Measurements from ENCODE around the gene TMEM259. TPM values are rescaled to one million over a fixed set of nuclear protein-coding genes. Genes with fewer than 3 reads are reported as not detected.

TMEM259 gene
- total RNA-seq, 4 donors from 2014 or later: 226 to 676 (median 303) TPM

DNA sequence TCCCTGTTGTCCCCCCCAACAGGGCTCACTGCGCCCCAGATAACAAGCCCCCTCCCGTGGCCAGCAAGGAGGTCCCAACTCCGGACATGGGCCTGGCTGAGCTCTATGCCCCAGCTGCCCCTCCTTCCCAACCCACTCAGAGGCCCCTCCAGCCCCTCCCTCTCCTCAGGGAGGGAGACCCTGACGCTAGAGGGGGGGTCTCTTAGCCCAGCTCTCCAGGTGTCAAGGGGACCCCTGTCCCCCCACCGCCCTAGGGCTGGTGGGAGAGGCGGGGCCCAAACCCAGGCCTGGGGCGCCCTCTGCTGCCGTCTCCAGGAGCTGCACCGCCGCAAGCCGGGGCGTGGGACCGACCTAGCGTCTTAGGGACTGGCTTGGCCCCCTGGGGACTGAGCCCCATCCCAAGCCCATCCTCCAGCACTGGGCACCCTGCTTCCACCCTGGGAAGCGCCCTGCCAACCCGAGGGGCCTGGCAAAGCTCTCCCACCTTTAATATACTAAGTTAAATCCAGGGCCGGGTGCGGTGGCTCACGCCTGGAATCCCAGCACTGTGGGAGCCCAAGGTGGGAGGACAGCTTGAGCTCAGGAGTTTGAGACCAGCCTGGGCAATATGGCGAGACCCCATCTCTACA, 19.3 kb downstream of the TMEM259 start:
- 9% methylated on average over 18 of the region's 20 CpGs; no CpG with 5 or more reads in 1 of the 2 donors for WGBS, 2 donors (ENCODE audit: low coverage in 1 of 2)

GRCh38 chr19:1000591-1001537, 20.1 kb downstream of the TMEM259 start:
- 6% methylated on average over 54 of the region's 73 CpGs; no CpG with 5 or more reads in 1 of the 2 donors for WGBS, 2 donors (ENCODE audit: low coverage in 1 of 2)
- in situ Hi-C loops (cut with MboI; ENCODE audit: low pct_ligation_motif_present in 1 of 4, low pct_unique_long_range_greater_than_20kb in 1 of 4, low sequenced_read_pairs in 3 of 4): no loop called here
- no peaks in the 10 kb centered on the region for H3K36me3 ChIP-seq
- peaks cover 5 to 23% (median 15%) of the 10 kb centered on the region in 4 donors for H3K4me1 ChIP-seq
- peak overlapping the region in 1 of 4 donors; percentile 5 for H3K4me3 ChIP-seq
- no peaks in the 10 kb centered on the region for H3K9me3 ChIP-seq
- H3K27me3 ChIP-seq: peaks cover 75% of the 10 kb centered on the region
- DNase-seq: no peak
- H3K27ac ChIP-seq: no peak overlapping the region
- TF ChIP-seq EP300 (IDR thresholded peaks at IDR 0.05; ENCODE audit: low read depth) (no peak), POLR2AphosphoS5 (IDR thresholded peaks at IDR 0.05) (no peak), POLR2A (IDR thresholded peaks at IDR 0.05) (no peak)
- TF ChIP-seq, protein P1, sequence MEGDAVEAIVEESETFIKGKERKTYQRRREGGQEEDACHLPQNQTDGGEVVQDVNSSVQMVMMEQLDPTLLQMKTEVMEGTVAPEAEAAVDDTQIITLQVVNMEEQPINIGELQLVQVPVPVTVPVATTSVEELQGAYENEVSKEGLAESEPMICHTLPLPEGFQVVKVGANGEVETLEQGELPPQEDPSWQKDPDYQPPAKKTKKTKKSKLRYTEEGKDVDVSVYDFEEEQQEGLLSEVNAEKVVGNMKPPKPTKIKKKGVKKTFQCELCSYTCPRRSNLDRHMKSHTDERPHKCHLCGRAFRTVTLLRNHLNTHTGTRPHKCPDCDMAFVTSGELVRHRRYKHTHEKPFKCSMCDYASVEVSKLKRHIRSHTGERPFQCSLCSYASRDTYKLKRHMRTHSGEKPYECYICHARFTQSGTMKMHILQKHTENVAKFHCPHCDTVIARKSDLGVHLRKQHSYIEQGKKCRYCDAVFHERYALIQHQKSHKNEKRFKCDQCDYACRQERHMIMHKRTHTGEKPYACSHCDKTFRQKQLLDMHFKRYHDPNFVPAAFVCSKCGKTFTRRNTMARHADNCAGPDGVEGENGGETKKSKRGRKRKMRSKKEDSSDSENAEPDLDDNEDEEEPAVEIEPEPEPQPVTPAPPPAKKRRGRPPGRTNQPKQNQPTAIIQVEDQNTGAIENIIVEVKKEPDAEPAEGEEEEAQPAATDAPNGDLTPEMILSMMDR (IDR thresholded peaks at IDR 0.05): no peak
- intact Hi-C loops (cut with DNase I; ENCODE audit: low total_unique reads): no loop called here

More for the DNA sequence above, 19.3 kb downstream of the TMEM259 start:
- Histone ChIP-seq H3K4me1 (peaks cover 0 to 15% (median 7%) of the 10 kb centered on the region in 4 donors), H3K9me3 (no peaks in the 10 kb centered on the region), H3K27me3 (peaks cover 68% of the 10 kb centered on the region), H3K36me3 (no peaks in the 10 kb centered on the region), H3K4me3 (no peak overlapping the region), H3K27ac (no peak overlapping the region)
- TF ChIP-seq, protein P1 (IDR thresholded peaks at IDR 0.05): peak; percentile 90 to 98 (median 94)
- TF ChIP-seq POLR2AphosphoS5 (IDR thresholded peaks at IDR 0.05): no peak
- in situ Hi-C loops (cut with MboI; ENCODE audit: low pct_ligation_motif_present in 1 of 4, low pct_unique_long_range_greater_than_20kb in 1 of 4, low sequenced_read_pairs in 3 of 4) (no loop called here), intact Hi-C loops (cut with DNase I; ENCODE audit: low total_unique reads) (no loop called here)
- DNase-seq: peak; percentile 65

DNA sequence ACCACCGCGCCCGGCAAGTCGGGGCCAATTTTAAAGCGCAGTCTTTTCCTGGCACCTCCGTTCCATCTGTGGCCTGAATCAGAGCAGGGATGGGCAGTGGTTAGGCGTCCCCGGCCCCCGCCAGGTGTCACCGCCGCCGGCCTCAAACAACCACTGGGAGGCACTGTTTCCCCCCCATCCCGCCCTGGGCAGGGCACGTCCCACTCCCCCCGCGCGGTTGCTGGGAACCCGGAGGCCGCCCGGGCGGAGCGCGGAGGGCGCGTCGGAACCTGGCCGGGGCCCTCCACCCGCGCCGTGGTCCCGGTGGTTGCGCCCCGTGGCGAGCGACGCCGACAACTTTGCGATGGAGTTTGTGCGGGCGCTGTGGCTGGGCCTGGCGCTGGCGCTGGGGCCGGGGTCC, 20.8 kb downstream of the TMEM259 start, which contains the start of gene GRIN3B:
TSS of gene GRIN3B (plus strand) at position 325 of the 400 bp plus-strand sequence. CDS start at position 344, 19 bp downstream.
- Histone ChIP-seq H3K27me3 (peaks cover 83% of the 10 kb centered on the region), H3K4me1 (peaks cover 6 to 24% (median 17%) of the 10 kb centered on the region in 4 donors), H3K27ac (no peak within 1 kb of the TSS), H3K36me3 (no peaks in the 10 kb centered on the region), H3K4me3 (peak within 1 kb of the TSS in 1 of 4 donors; percentile 30), H3K9me3 (no peaks in the 10 kb centered on the region)
- DNase-seq: peak; percentile 73
- TF ChIP-seq EP300 (IDR thresholded peaks at IDR 0.05; ENCODE audit: low read depth) (no peak), POLR2AphosphoS5 (IDR thresholded peaks at IDR 0.05) (no peak)
- TF ChIP-seq, protein P1 (IDR thresholded peaks at IDR 0.05): peak; percentile 27 to 49 (median 39)
- intact Hi-C loops (cut with DNase I; ENCODE audit: low total_unique reads) (no loop called here), in situ Hi-C loops (cut with MboI; ENCODE audit: low pct_ligation_motif_present in 1 of 4, low pct_unique_long_range_greater_than_20kb in 1 of 4, low sequenced_read_pairs in 3 of 4) (no loop called here)
- WGBS, 2 donors (ENCODE audit: low coverage in 1 of 2): 0 to 2% methylated on average over 3 to 38 of the region's 43 CpGs

GRCh38 chr19:999379-999719, 21.6 kb downstream of the TMEM259 start:
- peaks cover 6 to 24% (median 17%) of the 10 kb centered on the region in 4 donors for H3K4me1 ChIP-seq
- intact Hi-C loops (cut with DNase I; ENCODE audit: low total_unique reads) (no loop called here), in situ Hi-C loops (cut with MboI; ENCODE audit: low pct_ligation_motif_present in 1 of 4, low pct_unique_long_range_greater_than_20kb in 1 of 4, low sequenced_read_pairs in 3 of 4) (loop anchor here in 1 of 4 donors (25.0 kb wide), 1 partner anchor 137 kb away; the partner anchor contains the start of genes CFD and ELANE)
- 40 to 46% methylated on average over 2 to 3 of the region's 3 CpGs for WGBS, 2 donors (ENCODE audit: low coverage in 1 of 2)
- H3K27ac ChIP-seq: no peak overlapping the region
- TF ChIP-seq POLR2AphosphoS5 (IDR thresholded peaks at IDR 0.05) (no peak), EP300 (IDR thresholded peaks at IDR 0.05; ENCODE audit: low read depth) (no peak), POLR2A (IDR thresholded peaks at IDR 0.05) (no peak)
- TF ChIP-seq, protein P1 (IDR thresholded peaks at IDR 0.05): no peak
- H3K27me3 ChIP-seq: peaks cover 91% of the 10 kb centered on the region
- H3K9me3 ChIP-seq: no peaks in the 10 kb centered on the region
- H3K36me3 ChIP-seq: no peaks in the 10 kb centered on the region
- no peak for DNase-seq
- no peak overlapping the region for H3K4me3 ChIP-seq
